Pancreas (tissue), 10 donors: Measurements from ENCODE around the gene GLG1. TPM values are rescaled to one million over a fixed set of nuclear protein-coding genes. Genes with fewer than 3 reads are reported as not detected.

ENCODE experiments used
- ATAC-seq, 4 donors: fragments of 200-7000 bp; cut with Tn5 transposase; one replicate each; pipeline versions ENCODE4 v1.8.0 to v1.9.1; 2020; ENCODE audit warnings: mild to moderate bottlenecking in 4 of 4, moderate library complexity in 4 of 4
- DNase-seq, 6 donors: peaks; one replicate each; pipeline ENCODE4 v3.0.0-alpha.2; 2020
- FAIRE-seq: peaks from 2 replicates; lab custom pipeline; 2012; peaks lifted over from hg19 to GRCh38; lab: Jason Lieb, UNC
- H3K27ac ChIP-seq, 4 donors: fragments of 200-600 bp; sonication (generic); 1 replicate in 3 of 4; 2 replicates in 1 of 4; pipeline versions ENCODE4 v1.5.0 to v1.8.0; 2020
- H3K27me3 ChIP-seq, 4 donors: fragments of 200-600 bp; one replicate each; pipeline ENCODE4 v1.8.0; 2021
- H3K36me3 ChIP-seq, 3 donors: fragments of 200-600 bp; sonication (generic) in 1 of 3; one replicate each; pipeline versions ENCODE4 v1.5.0 to v1.8.0; 2020 to 2021
- H3K4me1 ChIP-seq, 3 donors: fragments of 200-600 bp; one replicate each; pipeline ENCODE4 v1.8.0; 2021
- H3K4me3 ChIP-seq, 4 donors: fragments of 200-600 bp; sonication (generic) in 2 of 4; one replicate each; pipeline versions ENCODE4 v1.5.0 to v1.8.0; 2020 to 2021
- H3K9me3 ChIP-seq, 4 donors: fragments of 200-600 bp; one replicate each; pipeline ENCODE4 v1.8.0; 2021
- WGBS, 2 donors: extraction: QIAGEN DNeasy Blood & Tissue Kit; methylation state at CpG; one replicate each; pipeline ENCODE4 v1.1.7; 2013; 5-methylcytosine and 5-hydroxymethylcytosine counted together
- intact Hi-C, 3 donors: fragments of 100-400 bp; cut with DNase I; formaldehyde crosslinking; loops; one replicate each; pipeline versions ENCODE4 v1.11.1 to v1.14.2; 2022
- polyA plus RNA-seq, 2 donors: library from polyadenylated mRNA; stranded (reverse); fragments of 200-250 nt; gene quantifications; one replicate each; pipeline ENCODE4 v1.2.3, GENCODE V29; 2013
- total RNA-seq, 6 donors: library from RNA; stranded (reverse); fragmentation: NEBNext Ultra II Directional in 4 of 6; extraction: Animal tissue kit (Norgen Biotek cat#: 25700) in 4 of 6; gene quantifications; one replicate each; pipeline versions ENCODE4 v1.2.1 to v1.2.4, GENCODE V29; 2021 to 2023
- TF ChIP-seq, protein P1 (sequence below), 4 donors: fragments of 200-600 bp; sonication (generic) in 3 of 4; IDR thresholded peaks; one replicate each; pipeline versions ENCODE4 v1.5.0 to v1.8.0; 2021; ENCODE audit warnings: antibody characterized with exemption in 4 of 4
- donor health status: healthy with polysubstance abuse.
- donor health status: DM: no; HTN: no; CAD: no; lungs with moderate emphysema.
- donor health status: DM: no; HTN: no; CAD: no.
- donor health status: control.
- donor health status: control.
- donor health status: Bipolar disorder and iron deficiency.
- donor health status: DM: yes; HTN: yes; CAD: no.
- donor health status: DM: no; HTN: no; CAD: no.
- donor health status: DM: no; HTN: no; CAD: no.
- donor health status: DM: yes; HTN: yes; CAD: no.

Gene GLG1
- total and polyA plus RNA-seq, 8 donors, result 30.6 to 93.2 (median 72.0) TPM

DNA sequence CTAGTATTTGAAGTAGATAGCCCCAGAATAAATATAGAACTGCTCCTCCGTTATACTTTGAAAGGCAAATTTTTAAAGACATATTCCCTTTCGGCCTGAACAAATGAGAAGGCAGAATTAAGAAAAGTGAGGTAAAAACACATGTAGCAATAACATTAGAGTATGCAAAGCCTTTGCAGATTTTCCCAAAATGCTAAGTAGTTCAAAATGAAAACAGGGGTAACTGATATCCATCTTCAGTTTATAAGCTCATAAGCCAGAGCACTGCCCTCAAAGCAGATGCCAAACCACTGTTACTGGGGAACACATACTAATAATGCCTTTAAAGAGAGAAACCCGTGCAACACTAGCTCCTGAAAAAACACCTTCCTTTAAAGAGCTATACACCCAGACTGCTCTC lies 134.4 kb downstream of the GLG1 start:
- H3K4me1 ChIP-seq, result peaks cover 0 to 2% (median 0%) of the 10 kb centered on the region in 3 donors
- intact Hi-C loops, result loop anchor here in 1 of 3 donors (10.0 kb wide), 1 partner anchor 152 kb away; no protein-coding TSS in a partner anchor
- H3K4me3 ChIP-seq, result no peak overlapping the region
- no peaks in the 10 kb centered on the region for H3K9me3 ChIP-seq
- FAIRE-seq (no peak), ATAC-seq (no peak), DNase-seq (no peak)
- H3K27ac ChIP-seq, result no peak overlapping the region
- TF ChIP-seq, protein P1, sequence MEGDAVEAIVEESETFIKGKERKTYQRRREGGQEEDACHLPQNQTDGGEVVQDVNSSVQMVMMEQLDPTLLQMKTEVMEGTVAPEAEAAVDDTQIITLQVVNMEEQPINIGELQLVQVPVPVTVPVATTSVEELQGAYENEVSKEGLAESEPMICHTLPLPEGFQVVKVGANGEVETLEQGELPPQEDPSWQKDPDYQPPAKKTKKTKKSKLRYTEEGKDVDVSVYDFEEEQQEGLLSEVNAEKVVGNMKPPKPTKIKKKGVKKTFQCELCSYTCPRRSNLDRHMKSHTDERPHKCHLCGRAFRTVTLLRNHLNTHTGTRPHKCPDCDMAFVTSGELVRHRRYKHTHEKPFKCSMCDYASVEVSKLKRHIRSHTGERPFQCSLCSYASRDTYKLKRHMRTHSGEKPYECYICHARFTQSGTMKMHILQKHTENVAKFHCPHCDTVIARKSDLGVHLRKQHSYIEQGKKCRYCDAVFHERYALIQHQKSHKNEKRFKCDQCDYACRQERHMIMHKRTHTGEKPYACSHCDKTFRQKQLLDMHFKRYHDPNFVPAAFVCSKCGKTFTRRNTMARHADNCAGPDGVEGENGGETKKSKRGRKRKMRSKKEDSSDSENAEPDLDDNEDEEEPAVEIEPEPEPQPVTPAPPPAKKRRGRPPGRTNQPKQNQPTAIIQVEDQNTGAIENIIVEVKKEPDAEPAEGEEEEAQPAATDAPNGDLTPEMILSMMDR (IDR thresholded peaks at IDR 0.05), result no peak
- peaks cover 0 to 53% (median 26%) of the 10 kb centered on the region in 3 donors for H3K36me3 ChIP-seq
- 36 to 53% methylated on average over 3 of the region's 3 CpGs for WGBS, 2 donors
- H3K27me3 ChIP-seq, result no peaks in the 10 kb centered on the region

DNA sequence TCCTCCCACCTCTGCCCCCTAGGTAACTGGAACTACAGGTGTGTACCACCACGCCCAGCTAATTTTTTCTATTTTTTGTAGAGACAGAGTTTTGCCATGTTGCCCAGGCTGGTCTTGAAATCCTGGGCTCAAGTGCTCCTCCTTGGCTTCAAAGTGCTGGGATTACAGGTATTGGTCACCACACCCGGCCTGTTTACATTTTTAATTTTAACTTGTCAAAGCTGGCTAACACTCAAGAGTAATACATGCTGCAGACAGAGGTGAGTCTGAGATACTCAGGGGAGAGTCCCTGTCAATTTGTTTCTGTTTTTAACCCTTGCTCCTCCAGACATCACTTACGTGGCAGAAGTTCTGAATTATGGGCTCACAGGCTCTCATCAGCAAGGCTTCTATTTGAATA lies 134.9 kb downstream of the GLG1 start:
- Histone ChIP-seq H3K4me1 (peaks cover 0 to 2% (median 0%) of the 10 kb centered on the region in 3 donors), H3K9me3 (no peaks in the 10 kb centered on the region), H3K4me3 (no peak overlapping the region), H3K27me3 (no peaks in the 10 kb centered on the region), H3K36me3 (peaks cover 0 to 53% (median 26%) of the 10 kb centered on the region in 3 donors), H3K27ac (no peak overlapping the region)
- no peak for DNase-seq
- 55 to 74% methylated on average over 3 of the region's 3 CpGs for WGBS, 2 donors
- intact Hi-C loops, result loop anchor here in 1 of 3 donors (10.0 kb wide), 1 partner anchor 153 kb away; no protein-coding TSS in a partner anchor
- TF ChIP-seq, protein P1 (IDR thresholded peaks at IDR 0.05), result no peak
- ATAC-seq, result no peak
- no peak for FAIRE-seq

DNA sequence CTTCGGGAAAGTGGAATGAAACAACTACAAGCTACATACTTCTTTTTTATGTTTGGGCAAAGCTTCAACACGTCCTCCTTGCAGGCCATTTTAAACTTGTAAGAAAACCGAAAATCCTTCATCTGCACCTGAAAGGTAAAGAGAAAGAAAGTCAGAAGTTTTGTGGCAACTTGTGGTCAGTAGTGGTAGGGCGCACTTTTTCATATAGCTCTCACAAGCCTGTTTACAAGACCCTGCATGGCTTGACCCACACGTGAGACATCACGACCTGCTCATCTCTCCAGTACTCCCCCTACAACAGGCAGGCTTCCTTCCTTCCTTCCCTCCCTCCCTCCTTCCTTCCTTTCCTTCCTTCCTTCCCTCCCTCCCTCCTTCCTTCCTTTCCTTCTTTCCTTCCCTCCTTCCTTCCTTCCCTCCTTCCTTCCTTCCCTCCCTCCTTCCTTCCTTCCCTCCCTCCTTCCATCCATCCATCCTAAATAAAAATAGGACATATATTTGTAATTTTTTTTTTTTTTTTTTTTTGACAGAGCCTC lies 136.9 kb downstream of the GLG1 start:
- FAIRE-seq (no peak), ATAC-seq (no peak), DNase-seq (no peak)
- H3K9me3 ChIP-seq, result no peaks in the 10 kb centered on the region
- intact Hi-C loops, result loop anchor here in 1 of 3 donors (10.0 kb wide), 1 partner anchor 155 kb away; no protein-coding TSS in a partner anchor
- 72 to 89% methylated on average over 5 to 6 of the region's 6 CpGs for WGBS, 2 donors
- no peak overlapping the region for H3K27ac ChIP-seq
- H3K4me1 ChIP-seq, result peaks cover 0 to 4% (median 2%) of the 10 kb centered on the region in 3 donors
- TF ChIP-seq, protein P1 (IDR thresholded peaks at IDR 0.05), result no peak
- H3K27me3 ChIP-seq, result no peaks in the 10 kb centered on the region
- H3K4me3 ChIP-seq, result no peak overlapping the region
- peaks cover 0 to 51% (median 27%) of the 10 kb centered on the region in 3 donors for H3K36me3 ChIP-seq

DNA sequence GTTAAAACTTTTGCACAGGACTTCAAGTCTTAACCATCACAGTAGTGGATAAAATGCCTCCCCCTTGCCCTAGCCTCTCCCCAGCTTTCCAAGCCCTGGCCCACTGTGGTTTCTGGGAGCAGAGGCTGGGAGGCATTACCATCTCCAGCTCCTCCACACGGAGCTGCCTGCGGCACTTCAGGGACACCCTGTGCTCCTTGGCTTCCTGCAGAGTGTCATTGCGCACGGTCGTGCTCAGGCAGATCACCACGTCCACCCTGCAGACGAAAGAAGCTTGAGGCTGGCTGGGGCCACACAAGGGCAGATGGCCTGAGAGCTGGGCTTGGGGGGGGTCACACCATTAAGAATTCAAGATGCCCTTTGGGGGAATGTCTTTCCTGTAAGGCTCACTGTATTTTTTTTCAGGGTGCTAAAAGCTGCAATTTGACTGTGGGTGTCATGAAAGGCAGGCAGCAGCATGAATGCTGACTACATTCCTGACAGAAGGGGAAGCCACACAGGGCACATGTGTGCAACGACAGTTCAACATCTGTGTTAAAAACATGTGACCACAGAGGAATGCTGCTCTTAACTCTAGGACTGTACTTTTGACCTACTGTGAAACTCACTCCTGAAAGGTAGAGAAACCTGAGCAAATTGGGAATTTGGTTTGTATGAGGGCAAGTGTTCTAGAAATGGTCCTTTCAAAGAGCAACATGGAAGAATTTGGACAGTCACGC lies 137.9 kb downstream of the GLG1 start:
- Histone ChIP-seq H3K27me3 (no peaks in the 10 kb centered on the region), H3K9me3 (no peaks in the 10 kb centered on the region), H3K4me1 (peaks cover 0 to 4% (median 2%) of the 10 kb centered on the region in 3 donors), H3K4me3 (no peak overlapping the region), H3K36me3 (peaks cover 0 to 47% (median 24%) of the 10 kb centered on the region in 3 donors), H3K27ac (no peak overlapping the region)
- ATAC-seq, result no peak
- TF ChIP-seq, protein P1 (IDR thresholded peaks at IDR 0.05), result no peak
- 94 to 96% methylated on average over 9 of the region's 9 CpGs for WGBS, 2 donors
- no peak for DNase-seq
- no peak for FAIRE-seq
- intact Hi-C loops, result no loop called here
